ENCODE data around the gene ZSCAN20.

ZSCAN20 gene

DNA sequence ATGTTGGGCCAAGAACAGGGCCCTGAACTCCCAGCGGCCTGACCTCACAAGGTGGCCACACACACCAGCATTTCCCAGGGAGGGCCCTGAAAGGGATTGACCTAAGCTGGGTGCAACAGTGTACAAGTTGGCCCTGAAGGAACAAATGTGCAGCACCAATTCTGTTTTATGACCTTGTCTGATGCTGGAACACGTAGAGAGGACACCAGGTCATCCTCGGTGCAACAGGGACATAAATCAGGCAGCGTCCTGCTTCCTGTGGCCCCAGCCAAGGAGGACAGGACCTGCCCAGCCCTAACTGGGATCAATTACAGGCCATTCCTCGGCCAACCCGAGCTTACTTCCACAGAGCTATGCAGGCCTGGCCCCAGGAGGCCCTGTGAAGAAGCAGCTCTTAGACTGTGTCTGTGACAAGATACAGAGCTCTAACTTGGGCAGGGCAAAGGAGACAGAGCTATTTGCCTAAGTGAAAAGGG, 28.7 kb upstream of the ZSCAN20 start:
- no peak for DNase-seq (ENCODE audit: low read depth in 2 of 2)

DNA sequence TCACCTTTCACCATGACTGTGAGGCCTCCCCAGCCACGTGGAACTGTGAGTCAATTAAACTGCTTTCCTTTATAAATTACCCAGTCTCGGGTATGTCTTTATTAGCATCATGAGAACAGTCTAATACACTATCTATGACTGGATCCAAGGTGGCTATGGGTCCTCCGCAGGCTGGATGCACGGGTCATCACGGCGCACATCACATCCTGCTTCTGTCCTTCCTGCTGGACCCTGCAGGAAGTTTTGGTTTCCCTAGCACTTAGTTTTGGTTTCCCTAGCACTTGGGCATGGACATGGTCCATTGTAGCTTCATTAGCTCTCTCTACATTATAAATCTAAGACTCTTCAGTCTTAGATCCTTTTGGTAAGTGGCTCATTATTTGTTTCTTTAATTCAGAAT, 27.3 kb upstream of the ZSCAN20 start:
- no peak for DNase-seq (ENCODE audit: low read depth in 2 of 2)

DNA sequence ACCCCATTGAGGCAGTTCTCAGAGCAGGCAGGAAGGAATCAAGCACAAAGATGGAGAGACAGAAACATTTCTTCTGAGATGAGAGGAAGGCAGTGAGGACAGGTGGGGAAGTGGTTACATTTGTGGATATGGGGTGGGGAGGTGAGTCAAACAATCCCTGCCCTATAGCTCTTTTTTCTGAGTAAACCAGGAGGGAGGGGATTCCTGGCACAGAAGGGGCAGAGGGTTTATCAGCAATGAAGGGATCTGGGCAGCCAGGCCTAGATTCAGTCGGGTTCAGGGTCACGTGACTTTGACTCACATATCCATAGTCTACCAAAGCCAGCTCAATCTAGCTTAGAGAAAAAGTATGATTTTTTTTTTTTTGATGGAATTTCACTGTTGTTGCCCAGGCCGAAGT, 25.9 kb upstream of the ZSCAN20 start:
- DNase-seq (ENCODE audit: low read depth in 2 of 2) = no peak

DNA sequence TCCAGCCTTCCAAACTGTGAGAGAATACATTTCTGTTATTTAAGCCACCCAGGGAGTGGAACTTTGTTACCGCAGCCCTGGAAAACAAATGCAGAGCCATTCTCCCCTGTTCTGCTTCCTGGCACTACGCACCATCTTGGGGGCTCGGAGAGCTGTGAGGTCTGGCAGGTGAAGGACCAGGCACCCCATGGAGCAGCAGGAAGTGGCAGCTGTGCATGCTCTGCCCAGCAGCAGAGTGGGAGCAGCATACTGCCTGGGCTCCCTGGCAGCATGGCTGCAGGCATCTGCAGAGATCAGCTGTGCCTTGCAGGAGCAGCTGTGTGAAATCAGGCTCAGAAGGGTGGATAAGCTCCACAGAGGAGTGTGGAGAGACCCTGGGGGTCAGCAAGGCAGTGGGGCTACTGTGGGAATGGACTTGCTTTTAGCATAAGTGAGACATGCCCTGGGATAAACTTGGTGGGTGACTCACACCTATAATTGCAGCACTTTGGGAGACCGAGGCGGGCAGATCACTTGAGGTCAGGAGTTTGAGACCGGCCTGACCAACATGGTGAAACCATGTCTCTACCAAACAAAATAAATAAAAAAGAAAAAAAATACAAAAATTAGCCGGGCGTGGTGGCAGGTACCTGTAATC, 17.7 kb upstream of the ZSCAN20 start:
- no peak for DNase-seq (ENCODE audit: low read depth in 2 of 2)

DNA sequence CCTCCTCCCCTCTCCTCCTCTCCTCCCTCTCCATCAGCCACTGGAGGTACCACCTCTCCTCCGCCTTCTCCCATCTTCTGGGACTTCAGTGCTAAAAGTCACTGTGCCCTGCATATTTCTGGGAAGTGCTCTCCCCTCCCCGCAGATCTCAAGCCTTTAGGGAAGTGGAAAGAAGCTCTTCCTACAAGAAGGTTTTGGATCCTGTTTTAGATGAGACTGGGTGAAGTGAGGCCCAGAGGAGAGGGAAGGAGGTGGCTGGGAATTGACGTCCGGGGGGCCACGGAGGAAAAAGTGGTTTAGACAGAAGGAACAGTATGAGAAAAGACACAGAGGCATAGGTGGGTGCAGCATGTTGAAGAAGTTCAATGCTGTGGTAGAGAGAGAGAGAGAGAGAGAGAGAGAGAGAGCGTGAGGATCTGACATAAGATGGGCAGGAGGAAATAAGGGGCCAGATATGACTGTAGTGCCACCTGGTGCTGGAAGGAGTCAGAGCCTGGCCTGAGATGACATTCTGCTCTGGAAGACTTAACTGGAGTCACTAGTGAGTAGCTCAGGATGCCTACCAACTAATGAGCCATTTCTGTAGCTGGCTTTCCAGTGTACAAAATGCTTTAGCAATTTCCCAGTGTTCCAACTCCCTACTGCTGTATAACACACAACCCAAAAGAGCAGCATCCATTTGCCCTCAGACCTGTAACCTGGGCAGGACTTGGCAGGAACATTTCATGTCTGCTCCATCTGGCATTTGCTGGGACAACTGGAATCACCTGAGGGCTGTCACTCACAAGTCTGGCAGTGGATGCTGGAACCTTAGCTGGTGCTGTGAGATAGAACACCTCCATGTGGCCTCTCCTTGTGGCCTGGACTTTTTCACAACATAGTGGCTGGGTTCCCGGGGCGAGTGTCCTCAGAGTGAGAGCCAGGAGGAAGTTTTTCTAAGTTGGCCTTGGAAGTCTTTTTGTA, 16.6 kb upstream of the ZSCAN20 start:
- DNase-seq (ENCODE audit: low read depth in 2 of 2) = peak; percentile 58 to 61

DNA sequence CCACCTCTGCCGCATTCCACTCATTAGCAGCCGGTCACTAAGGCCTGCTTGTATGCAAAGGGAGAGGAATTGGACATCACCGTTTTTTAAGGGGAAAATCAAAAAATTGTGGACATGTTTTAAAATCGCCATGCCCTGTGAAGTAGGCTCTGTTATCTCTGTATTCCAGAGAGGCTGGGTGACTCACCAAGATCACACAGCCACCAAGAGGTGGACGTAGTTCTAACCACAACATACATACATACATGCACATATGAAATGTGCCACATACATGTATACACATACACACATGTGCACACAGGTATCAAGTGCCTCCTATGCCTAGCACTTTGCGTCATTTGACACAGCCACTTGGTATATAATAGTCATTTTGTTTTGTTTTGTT, 16.0 kb upstream of the ZSCAN20 start:
- DNase-seq (ENCODE audit: low read depth in 2 of 2) = no peak

DNA sequence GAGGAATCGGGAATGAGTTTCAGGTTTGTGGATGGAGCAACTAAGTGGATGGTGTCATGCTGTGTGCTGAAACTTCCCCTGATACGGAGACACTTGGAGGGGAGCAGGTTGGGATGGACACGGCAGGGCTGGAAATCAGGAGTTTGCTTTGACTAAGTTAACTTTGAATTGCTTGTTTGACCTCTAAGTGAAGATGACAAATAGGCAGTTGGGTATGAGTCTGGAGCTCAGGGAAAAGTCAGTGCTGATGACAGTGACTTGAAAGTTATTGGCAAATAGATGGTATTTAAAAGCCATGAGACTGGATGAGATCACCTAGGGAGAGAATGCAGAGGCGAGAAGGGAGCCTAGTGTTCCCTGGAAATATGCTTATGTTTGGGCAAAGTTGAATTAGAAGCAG, 12.8 kb upstream of the ZSCAN20 start:
- no peak for DNase-seq (ENCODE audit: low read depth in 2 of 2)

DNA sequence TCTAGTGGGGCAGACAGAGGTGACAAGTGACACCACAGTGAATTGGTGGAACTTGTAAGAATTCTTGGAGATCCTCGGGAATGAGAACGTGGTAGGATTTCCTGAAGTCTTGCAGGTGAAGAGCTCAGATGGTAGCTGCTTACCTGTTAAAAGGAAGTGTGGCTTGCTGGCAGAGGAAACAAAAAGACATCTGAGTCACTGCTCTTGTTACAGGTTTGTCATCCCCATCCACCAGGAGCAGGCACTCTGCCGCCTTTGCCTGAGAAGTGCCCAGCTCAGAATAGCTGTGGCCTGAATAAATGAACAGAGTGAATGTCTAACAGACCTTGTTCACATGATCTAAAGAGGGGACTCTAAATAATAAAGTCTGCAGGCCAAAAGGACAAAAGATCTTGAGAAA, 12.3 kb upstream of the ZSCAN20 start:
- DNase-seq (ENCODE audit: low read depth in 2 of 2) = no peak

DNA sequence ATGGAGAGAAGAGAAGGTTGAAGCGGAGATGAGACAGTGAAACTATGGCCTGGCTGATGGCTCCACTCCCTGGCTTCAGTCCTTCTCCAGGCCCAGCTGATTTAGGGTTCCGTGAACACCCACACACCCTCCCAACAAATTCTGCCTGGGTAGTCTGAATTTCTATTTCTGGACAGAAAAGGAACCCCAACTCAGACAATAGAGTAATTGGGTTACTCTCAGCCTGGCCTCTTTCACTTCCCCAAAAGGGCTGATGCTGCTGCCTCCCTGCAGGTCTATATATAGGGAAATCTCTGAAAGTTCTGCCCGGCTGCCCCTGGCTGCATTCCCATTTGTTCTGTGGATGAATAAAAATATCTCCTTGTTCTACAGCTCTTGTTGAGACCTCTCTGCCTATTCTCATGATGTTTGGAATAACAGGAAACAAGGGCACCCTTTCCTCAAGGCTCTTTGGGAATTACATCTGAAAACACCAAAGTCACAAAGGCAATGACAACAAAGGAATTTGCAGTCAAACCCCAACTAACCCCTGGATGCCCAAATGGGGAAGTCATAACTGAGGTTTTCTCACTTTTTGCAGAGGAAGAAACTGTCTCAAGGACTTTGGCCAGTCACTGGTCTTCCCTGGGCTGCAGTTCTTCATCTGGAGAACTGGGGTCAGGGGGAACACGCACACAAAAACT, 11.4 kb upstream of the ZSCAN20 start:
- no peak for DNase-seq (ENCODE audit: low read depth in 2 of 2)

DNA sequence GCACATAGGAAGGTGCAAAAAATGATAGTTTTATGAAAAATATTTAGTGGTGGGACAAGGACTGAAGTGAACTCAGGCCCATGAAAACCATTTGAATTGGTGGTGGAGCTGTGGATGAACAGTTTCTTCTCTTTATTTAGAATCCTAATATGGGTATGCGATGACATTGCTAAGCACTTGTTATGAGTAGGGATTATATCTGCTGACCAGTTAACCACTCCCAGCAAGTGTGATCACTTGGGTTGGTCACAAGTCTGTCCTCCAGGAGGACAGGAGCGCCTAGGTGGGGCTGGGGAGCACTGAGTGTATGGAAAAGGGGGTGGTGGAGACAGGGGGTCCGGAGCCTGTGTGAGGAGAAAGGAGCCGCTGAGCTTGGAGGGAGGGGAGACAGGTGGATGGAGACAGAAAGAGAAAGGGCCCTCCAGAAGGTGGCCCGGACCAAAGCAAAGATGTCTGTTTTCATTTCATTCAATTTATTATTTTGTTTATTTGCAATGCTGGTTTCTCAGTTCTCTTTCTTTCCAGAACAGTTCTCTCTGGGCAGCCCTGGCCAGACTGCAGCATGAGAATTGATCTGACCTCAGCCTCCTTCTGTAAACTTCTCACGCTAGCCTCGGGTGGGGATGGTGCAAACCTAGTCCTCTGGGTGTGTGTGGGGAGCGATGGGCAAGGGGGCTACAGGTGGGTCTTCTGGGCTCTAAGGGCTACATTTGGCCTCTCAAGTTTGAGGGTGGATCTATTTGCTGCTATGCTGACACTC, 9.9 kb upstream of the ZSCAN20 start:
- DNase-seq (ENCODE audit: low read depth in 2 of 2) = no peak

DNA sequence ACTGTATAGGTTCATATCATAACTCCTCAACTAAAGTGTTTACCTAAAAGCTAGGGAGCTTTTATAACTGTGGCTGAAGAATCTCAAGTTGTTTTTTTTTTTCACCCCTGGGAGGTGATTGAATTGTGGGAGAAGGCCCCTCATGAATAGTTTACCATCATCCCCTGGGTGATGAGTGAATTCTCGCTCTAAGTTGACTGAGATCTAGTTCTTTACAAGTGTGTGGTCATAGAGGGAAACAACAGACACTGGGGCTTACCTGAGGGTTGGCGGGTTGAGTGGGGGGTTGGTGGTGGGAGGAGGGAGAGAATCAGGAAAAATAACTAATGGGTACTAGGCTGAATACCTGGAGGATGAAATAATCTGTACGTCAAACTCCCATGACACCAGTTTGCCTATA, 7.9 kb upstream of the ZSCAN20 start:
- DNase-seq (ENCODE audit: low read depth in 2 of 2) = no peak

DNA sequence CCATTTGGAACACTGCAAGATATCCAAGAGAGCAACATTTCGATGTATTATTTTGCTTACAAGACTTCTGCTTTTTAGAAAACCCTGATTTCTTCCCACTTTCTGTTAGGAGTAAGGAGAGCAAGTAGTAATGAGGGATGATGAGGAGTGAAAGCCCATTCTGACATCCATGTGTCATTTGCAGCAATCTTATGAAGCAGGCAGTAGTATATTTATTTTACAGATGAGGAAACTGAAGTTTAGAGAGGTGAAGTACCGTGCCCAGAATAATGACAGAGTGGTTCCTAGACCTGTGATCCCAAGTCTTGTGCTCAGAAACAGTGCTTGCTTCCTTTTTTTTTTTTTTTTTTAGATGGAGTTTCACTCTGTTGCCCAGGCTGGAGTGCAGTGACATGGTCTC, 7.1 kb upstream of the ZSCAN20 start:
- DNase-seq (ENCODE audit: low read depth in 2 of 2) = no peak

DNA sequence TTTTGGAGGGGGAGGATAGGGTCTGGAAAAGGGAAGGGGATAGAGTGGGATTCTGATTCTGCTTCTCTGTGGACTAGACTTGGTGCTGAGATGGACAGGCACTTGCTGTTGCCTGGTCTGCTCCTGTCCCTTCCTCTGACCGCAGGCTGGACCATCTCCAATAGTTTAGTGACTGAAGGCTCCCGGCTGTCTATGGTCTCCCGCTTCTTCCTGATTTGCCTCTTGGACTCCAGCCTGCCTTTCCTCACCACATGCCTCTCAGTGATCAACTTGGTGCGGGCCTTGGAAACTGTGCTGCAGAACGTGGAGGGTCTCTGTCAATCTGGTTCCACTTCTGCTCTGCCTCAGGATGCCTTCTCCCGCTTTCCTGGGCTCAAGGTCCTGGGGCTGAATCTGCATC, 6.3 kb upstream of the ZSCAN20 start:
- no peak for DNase-seq (ENCODE audit: low read depth in 2 of 2)

DNA sequence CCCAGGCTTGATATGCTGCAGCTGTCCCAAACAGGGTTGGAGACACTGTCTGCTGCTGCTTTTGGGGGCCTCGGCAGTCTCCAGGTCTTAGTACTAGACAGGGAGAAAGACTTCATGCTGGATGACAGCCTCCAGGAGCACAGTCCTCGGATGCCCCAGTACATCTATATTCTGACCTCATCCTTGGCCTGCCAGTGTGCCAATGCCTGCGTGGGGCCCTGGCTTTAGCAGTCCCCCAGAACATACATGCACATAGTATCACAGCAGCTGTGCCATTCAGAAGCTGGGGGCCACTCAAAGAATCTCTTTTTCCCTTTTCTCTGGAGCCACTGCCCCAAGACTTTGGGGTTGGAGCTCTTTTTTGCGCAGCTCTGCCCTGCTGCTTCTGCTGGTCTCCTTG, 4.4 kb upstream of the ZSCAN20 start:
- DNase-seq (ENCODE audit: low read depth in 2 of 2) = no peak

DNA sequence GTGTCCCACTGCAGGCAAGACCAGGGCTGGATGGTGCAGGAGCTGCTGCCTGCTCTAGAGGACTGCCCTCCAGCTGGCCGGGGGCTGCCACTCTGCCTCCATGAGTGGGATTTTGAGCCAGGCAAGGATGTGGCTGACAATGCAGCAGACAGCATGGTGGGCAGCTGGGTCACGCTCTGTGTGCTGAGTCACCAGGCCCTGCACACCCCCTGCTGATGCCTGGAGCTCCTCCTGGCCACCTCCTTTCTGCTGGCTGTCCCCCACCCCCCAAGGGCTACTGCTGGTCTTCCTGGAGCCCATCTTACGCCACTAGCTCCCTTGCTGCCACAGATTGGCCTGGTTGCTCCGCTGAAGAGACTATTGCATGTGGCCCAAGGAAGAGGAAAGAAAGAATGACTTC, 3.9 kb upstream of the ZSCAN20 start:
- DNase-seq (ENCODE audit: low read depth in 2 of 2) = no peak

DNA sequence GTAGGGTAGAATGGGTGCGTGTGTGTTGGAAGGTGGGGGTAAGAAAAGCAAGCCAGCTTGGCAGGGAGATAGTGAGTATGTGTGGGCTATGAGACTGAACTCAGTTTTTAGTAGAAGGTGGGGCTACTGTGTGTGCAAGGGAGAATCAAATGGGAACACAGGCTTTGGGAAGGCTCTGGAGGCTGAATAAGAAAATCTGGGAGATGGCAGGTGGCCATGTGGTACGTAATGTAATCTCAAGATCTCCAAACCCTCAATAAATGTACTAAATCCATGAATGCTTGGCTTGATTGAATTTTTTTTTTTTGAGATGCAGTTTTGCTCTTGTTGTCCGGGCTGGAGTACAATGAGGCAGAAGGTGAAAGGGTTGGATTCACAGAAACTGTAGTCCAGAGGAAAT, 3.5 kb upstream of the ZSCAN20 start:
- no peak for DNase-seq (ENCODE audit: low read depth in 2 of 2)

DNA sequence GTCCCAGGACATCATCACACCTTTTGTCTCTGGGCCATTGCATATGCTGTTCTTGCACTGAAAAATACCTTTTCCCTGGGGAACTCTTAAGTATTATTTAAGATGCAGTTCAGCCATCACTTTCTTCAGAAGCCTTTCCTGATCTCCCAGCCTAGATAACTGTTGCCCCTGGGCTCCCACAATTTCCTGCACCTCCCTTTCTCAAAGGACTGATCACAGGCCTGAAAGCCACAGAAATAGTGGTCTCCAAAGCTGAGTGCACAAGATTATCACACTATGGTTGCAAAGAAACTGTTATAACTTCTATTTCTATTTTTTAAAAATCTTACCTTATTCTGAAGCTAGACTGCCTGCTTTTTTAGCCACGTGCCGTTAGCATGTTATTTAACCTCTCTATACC, 2.8 kb upstream of the ZSCAN20 start:
- DNase-seq (ENCODE audit: low read depth in 2 of 2) = no peak

DNA sequence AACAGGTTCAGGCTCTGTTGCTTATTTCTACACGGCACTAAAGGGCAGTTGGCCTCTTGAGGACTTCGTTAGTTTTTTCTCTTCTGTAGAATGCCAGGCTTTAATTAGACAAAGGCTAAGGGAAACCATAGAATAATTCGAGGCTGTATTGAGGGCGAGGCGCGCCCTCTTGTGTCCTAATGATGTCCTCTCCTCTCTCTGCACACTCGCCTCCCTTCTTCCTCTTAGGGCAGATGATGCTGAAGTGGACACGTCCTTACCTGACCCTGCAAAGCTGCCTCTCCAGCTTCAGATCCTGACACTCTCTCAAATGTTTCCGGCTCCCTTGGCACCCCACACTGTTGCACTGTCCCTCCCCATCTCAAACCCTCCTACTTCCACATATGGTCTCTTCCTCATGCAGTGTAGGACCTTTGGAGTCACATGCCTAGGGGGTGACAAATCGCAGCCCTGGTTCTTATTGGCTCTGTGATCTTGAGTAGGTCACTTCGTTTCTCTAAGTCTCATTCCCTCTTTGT, 1.9 kb upstream of the ZSCAN20 start:
- peak; percentile 56 to 62 for DNase-seq (ENCODE audit: low read depth in 2 of 2)

DNA sequence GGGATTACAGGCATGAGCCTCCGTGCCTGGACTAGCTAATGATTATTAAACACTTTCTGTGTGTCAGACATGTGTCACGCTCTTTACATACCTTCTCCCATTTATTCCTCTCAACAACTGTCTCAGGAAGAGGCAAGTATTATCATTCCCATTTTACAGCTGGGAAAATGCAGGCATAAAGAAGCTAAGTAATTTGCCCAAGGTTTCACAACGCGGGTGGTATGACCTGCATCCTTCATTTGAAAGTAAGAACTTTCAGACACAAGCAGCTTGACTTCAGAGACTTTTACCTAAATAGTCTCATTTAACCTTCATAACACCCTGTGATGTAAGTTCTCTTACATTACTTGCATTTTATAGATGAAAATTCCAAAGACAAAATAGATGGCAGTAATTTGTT, 1.0 kb upstream of the ZSCAN20 start:
- no peak for DNase-seq (ENCODE audit: low read depth in 2 of 2)

DNA sequence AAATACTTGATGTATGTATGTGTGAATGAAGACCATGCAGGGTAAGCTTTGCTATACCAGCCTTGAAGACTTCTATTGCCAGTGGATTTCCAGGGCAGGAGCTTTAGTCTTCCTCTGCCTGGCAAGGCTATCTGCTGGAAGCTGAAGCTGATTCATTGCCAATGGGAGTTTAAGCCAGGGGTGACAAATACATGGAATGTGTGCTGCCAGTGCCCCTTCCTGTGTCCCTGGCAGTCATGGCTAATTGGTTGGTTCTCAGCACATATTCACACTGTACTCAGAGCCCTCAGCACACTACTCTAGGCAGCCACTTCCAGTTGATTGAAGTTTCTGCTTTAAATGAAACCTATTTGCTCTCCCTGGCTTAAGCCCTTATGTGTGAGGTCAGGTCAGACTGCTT, 1.5 kb downstream of the ZSCAN20 start:
- DNase-seq (ENCODE audit: low read depth in 2 of 2) = no peak

DNA sequence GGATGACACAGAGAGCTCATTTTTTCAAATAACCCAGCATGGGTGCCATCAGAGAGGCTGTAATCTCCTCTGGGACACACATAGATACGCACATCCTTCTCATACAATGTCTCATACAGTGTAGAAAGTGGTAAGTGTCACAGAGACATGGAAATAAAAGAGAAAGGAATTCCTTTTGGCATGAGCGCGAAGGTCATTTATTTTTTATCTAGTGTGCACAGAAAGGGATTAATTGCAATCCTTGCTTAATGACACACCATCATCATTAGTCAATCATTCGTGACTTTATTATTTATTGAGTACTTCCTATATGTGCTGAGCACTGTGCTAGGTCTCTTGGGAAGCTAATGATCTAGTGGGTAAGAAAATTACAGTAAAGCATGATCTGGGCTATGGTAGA, 5.0 kb downstream of the ZSCAN20 start:
- no peak for DNase-seq (ENCODE audit: low read depth in 2 of 2)

DNA sequence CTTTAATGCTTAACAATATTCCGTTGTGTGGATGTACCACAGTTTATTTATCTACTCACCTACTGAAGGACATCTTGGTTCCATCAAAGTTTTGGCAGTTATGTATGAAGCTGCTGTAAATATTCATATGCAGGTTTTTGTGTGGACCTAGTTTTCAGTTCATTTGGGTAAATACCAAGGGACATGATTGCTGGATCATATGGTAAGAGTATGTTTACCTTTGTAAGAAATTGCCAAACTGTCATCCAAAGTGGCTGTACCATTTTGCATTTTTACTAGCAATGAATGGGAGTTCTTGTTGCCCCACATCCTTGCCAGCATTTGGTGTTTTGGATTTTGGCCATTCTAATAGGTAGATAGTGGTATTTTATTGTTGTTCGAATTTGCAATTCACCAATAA, 10.0 kb downstream of the ZSCAN20 start:
- DNase-seq (ENCODE audit: low read depth in 2 of 2) = no peak
